GM12864 (cell line): ENCODE results near the gene GNAI2.

Experiments used
- DNase-seq: peaks from one replicate; pipeline ENCODE4 v3.0.0-alpha.2; 2011; ENCODE audit warnings: low read depth
- H3K4me3 ChIP-seq: 2 replicates; pipeline ENCODE4 v1.5.1; 2011; ENCODE audit warnings: mild to moderate bottlenecking, low read depth, low read length, control low read depth
- TF ChIP-seq, protein P1 (sequence below): IDR thresholded peaks from 2 replicates; pipeline ENCODE4 v1.5.1; 2011; ENCODE audit warnings: low read depth, mild to moderate bottlenecking, moderate library complexity, low read length, control low read depth, inconsistent platforms; ENCODE audit errors: missing control alignments

The GNAI2 gene

DNA sequence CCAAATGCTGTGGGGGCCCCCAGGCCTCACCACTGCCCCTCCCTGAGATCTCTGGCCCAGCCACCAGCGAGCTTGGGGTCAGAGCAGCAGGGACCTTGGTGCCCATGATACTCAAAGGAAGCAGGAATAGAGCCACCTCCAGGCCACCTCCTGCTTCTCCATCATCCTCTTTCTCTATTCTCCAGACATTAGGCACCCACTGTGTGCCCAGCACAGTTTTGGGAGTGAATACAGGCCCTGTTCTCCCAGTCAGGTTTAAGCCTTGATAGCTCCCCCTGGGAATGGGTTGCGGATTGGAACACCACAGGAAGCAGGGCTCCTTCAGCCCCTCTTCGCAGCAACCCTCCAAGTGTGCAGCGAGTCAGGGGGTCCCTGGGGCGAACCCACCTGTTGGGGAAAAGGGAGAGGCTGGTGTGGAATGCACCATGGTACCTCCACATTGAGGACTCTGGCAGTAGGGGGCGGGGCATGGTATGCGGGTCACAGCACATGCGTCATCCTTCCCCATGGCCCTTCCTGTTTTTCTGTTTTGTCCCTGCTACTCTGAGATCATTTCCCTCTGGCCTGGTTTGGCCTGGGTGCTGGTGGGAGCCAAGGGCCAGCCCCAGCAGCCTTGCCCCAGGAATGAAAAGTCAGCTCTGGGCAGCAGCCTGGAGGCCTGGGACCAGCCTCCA is 18.7 kb downstream of the GNAI2 start:
- no peak overlapping the region for H3K4me3 ChIP-seq
- no peak for DNase-seq
- TF ChIP-seq, protein P1, sequence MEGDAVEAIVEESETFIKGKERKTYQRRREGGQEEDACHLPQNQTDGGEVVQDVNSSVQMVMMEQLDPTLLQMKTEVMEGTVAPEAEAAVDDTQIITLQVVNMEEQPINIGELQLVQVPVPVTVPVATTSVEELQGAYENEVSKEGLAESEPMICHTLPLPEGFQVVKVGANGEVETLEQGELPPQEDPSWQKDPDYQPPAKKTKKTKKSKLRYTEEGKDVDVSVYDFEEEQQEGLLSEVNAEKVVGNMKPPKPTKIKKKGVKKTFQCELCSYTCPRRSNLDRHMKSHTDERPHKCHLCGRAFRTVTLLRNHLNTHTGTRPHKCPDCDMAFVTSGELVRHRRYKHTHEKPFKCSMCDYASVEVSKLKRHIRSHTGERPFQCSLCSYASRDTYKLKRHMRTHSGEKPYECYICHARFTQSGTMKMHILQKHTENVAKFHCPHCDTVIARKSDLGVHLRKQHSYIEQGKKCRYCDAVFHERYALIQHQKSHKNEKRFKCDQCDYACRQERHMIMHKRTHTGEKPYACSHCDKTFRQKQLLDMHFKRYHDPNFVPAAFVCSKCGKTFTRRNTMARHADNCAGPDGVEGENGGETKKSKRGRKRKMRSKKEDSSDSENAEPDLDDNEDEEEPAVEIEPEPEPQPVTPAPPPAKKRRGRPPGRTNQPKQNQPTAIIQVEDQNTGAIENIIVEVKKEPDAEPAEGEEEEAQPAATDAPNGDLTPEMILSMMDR = no peak

DNA sequence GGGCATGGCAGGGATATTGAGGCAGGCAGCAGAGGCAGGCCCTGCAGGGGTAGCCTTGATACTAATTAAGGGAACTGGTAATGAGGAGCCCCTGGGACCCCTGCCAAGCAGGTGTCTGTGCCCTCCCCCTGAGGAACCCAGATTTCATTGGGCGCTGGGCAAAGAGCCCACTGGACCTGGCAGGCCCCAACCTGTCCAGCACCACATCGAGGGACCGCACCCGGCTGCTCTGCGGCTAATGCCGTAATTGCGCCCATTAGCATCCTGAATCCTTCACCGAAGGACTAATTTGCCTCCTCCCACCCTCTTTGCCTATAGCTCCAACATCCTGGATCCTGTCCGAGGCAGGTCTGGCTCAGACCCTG is 19.2 kb downstream of the GNAI2 start:
- no peak overlapping the region for H3K4me3 ChIP-seq
- no peak for DNase-seq
- TF ChIP-seq, protein P1 = no peak

DNA sequence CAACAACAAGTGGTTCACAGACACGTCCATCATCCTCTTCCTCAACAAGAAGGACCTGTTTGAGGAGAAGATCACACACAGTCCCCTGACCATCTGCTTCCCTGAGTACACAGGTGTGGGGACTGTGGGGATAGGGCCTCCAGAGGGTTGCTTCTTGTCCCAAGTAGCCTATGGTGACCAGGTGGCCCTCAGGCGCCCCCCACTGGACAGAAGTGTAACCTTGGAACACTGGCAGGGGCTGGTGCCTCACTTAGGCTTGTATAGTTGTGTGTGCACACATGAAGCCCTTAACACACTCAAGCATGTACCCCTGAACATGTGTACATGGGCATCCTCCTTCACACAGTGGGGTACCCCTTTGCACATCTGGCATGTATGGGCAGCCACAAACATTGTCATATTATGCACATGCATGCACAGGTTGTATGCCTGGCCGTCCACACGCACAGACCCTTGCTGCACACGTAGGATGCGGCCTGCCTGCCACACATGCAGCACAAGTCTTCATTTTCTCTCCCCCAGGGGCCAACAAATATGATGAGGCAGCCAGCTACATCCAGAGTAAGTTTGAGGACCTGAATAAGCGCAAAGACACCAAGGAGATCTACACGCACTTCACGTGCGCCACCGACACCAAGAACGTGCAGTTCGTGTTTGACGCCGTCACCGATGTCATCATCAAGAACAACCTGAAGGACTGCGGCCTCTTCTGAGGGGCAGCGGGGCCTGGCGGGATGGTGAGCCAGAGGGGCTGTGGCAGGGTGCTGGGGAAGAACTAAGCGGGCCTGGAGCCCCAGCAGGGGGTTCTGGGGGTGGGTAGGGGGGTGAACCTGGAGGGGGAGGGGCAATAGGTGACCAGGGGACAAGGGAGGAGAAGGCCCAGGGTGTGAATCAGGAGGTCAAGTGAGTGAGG is 21.2 kb downstream of the GNAI2 start:
- DNase-seq = no peak
- TF ChIP-seq, protein P1 = peak; percentile 45
- H3K4me3 ChIP-seq = no peak overlapping the region

DNA sequence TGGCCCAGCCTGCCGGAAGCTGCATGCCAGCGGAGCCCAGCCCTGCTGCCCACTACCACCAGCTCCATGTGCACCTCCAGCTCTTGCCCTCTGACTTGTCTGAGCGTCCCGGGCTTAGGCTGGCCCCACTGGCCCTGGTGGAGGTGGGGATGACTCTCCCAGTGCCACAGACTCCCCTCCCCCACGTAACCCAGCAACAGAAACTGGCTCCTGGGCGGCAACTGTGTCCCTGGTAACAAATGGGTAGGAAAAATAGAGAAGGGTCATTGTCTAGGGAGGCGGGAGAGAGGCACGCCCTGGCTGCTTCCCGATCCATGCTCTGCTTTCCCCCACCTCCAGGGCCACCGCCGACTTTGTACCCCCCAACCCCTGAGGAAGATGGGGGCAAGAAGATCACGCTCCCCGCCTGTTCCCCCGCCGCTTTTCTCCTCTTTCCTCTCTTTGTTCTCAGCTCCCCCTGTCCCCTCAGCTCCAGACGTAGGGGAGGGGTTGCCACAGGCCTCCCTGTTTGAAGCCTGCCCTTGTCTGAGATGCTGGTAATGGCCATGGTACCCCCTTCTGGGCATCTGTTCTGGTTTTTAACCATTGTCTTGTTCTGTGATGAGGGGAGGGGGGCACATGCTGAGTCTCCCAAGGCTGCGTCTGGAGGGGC is 22.2 kb downstream of the GNAI2 start:
- no peak for DNase-seq
- TF ChIP-seq, protein P1 = no peak

DNA sequence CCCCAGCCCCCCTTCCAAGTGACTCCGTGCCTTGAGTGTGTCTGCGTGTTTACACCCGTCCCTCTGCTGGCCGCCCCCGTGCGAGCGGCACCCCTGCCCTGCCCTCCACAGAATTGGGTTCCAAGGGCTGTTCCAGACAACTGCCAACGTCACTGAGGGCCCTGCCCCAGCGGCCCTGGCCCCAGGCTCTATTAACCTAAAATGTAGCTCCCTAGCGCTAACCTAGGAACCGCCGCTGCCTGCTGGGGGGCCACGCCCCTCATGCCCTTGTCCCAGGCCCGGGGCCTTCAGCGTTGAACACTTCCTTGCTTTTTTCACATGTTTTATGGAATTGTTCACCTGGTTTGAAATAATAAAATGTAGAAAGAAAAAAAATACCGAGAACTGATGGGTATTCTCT is 23.0 kb downstream of the GNAI2 start:
- no peak overlapping the region for H3K4me3 ChIP-seq
- TF ChIP-seq, protein P1 = no peak
- DNase-seq = no peak

More for the DNA sequence above, 22.2 kb downstream of the GNAI2 start:
- no peak overlapping the region for H3K4me3 ChIP-seq

DNA sequence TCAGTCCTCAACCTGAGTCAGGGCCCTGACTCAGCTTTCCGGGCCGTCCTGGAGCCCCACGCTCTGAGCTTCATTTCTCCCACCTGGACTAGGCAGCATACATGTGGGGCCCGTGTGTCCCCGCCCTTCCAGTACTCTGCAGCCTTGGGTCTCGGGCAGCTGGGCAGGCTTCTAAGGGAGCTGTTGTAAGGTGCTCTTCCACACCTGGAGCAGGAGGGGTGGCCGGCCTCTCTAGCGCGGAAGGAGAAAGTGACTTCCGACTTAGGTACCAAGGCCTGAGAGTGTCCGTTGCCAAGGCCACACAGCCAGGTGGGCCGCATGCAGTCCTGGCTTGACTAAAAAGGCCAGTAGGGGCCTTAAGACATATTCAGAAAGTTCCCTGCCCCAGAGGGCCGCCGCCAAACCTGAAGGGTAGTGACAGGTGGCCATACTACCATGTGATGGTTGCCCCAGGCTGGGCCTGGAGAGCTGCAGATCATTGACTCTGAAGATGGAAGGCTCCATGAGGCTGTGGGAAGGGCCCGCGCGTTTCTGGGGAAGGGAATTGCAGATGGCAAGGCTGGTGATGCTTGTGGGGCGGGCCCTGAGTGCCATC is 23.5 kb downstream of the GNAI2 start:
- TF ChIP-seq, protein P1 = no peak
- DNase-seq = no peak
- no peak overlapping the region; the same call in 1 of the 2 replicates for H3K4me3 ChIP-seq
